SK-N-SH treated with all-trans-retinoic acid at 6 μM for 48 hours (cell line): Measurements from ENCODE around the gene MEOX1.

Source experiments
- ZC3H10 ChIP-seq: fragments of 250-450 bp; sonication (Bioruptor Pico); IDR thresholded peaks from 2 replicates; pipeline ENCODE4 v1.5.1; 2021; ENCODE audit warnings: mild to moderate bottlenecking, moderate library complexity
- ZFP30 ChIP-seq: fragments of 450-650 bp; formaldehyde crosslinking; IDR thresholded peaks from 2 replicates; pipeline ENCODE4 v1.5.0; 2022; ENCODE audit warnings: mild to moderate bottlenecking, moderate library complexity
- TF ChIP-seq, protein P1 (sequence below): fragments of 250-450 bp; sonication (Bioruptor Pico); IDR thresholded peaks from 2 replicates; pipeline ENCODE4 v1.5.0; 2020; ENCODE audit warnings: mild to moderate bottlenecking, moderate library complexity
- TF ChIP-seq, protein P2 (sequence below): fragments of 250-450 bp; sonication (Bioruptor Pico); IDR thresholded peaks from 2 replicates; pipeline ENCODE4 v1.8.0; 2020; ENCODE audit warnings: mild to moderate bottlenecking, moderate library complexity, borderline replicate concordance
- TF ChIP-seq, protein P3 (sequence below): fragments of 250-450 bp; sonication (Bioruptor Pico); IDR thresholded peaks from 2 replicates; pipeline ENCODE4 v1.8.0; 2021; ENCODE audit warnings: low read depth, mild to moderate bottlenecking, moderate library complexity, borderline replicate concordance

DNA sequence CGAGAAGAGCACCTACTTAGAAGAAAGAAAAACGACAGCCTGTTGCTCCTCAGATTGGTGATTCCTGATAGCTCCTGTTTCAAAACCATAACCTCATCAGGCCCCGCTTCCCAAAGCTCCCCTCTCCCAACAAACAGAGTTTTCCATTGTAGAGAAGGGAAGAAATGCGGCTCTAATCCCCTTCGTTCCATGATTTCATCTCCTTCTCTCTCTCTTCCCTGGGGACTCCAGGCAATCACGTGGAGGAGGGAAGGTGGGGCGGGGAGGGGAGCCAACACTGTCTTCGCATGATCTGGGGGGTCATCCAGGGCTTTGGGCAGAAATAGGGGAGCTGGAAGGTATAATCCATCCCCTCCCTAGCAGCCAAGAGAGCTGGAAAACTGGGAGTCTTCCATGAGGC, 43.4 kb downstream of the MEOX1 start:
- TF ChIP-seq, protein P1, sequence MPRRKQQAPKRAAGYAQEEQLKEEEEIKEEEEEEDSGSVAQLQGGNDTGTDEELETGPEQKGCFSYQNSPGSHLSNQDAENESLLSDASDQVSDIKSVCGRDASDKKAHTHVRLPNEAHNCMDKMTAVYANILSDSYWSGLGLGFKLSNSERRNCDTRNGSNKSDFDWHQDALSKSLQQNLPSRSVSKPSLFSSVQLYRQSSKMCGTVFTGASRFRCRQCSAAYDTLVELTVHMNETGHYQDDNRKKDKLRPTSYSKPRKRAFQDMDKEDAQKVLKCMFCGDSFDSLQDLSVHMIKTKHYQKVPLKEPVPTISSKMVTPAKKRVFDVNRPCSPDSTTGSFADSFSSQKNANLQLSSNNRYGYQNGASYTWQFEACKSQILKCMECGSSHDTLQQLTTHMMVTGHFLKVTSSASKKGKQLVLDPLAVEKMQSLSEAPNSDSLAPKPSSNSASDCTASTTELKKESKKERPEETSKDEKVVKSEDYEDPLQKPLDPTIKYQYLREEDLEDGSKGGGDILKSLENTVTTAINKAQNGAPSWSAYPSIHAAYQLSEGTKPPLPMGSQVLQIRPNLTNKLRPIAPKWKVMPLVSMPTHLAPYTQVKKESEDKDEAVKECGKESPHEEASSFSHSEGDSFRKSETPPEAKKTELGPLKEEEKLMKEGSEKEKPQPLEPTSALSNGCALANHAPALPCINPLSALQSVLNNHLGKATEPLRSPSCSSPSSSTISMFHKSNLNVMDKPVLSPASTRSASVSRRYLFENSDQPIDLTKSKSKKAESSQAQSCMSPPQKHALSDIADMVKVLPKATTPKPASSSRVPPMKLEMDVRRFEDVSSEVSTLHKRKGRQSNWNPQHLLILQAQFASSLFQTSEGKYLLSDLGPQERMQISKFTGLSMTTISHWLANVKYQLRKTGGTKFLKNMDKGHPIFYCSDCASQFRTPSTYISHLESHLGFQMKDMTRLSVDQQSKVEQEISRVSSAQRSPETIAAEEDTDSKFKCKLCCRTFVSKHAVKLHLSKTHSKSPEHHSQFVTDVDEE (CRISPR knock-in tag), result no peak
- TF ChIP-seq, protein P2, sequence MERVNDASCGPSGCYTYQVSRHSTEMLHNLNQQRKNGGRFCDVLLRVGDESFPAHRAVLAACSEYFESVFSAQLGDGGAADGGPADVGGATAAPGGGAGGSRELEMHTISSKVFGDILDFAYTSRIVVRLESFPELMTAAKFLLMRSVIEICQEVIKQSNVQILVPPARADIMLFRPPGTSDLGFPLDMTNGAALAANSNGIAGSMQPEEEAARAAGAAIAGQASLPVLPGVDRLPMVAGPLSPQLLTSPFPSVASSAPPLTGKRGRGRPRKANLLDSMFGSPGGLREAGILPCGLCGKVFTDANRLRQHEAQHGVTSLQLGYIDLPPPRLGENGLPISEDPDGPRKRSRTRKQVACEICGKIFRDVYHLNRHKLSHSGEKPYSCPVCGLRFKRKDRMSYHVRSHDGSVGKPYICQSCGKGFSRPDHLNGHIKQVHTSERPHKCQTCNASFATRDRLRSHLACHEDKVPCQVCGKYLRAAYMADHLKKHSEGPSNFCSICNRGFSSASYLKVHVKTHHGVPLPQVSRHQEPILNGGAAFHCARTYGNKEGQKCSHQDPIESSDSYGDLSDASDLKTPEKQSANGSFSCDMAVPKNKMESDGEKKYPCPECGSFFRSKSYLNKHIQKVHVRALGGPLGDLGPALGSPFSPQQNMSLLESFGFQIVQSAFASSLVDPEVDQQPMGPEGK (CRISPR knock-in tag), result no peak
- no peak for TF ChIP-seq ZC3H10 (CRISPR knock-in tag)
- no peak for TF ChIP-seq ZFP30
- TF ChIP-seq, protein P3, sequence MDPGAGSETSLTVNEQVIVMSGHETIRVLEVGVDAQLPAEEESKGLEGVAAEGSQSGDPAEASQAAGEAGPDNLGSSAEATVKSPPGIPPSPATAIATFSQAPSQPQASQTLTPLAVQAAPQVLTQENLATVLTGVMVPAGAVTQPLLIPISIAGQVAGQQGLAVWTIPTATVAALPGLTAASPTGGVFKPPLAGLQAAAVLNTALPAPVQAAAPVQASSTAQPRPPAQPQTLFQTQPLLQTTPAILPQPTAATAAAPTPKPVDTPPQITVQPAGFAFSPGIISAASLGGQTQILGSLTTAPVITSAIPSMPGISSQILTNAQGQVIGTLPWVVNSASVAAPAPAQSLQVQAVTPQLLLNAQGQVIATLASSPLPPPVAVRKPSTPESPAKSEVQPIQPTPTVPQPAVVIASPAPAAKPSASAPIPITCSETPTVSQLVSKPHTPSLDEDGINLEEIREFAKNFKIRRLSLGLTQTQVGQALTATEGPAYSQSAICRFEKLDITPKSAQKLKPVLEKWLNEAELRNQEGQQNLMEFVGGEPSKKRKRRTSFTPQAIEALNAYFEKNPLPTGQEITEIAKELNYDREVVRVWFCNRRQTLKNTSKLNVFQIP (CRISPR knock-in tag), result no peak
